GM19467 (cell line): ENCODE measurements around the gene SIM1.

ENCODE experiments used
- ATAC-seq: cut with Tn5 transposase; IDR thresholded peaks from one replicate; pipeline ENCODE4 v1.9.1; 2021; ENCODE audit warnings: mild to moderate bottlenecking, moderate library complexity; ENCODE audit not compliant: unreplicated experiment

SIM1 gene

GRCh38 chr6:100458841-100459591, 5.7 kb downstream of the SIM1 start:
- ATAC-seq = no peak

GRCh38 chr6:100457311-100457990, 7.3 kb downstream of the SIM1 start:
- no peak for ATAC-seq

GRCh38 chr6:100456908-100457235, 7.8 kb downstream of the SIM1 start:
- no peak for ATAC-seq

- no peak for ATAC-seq
These were observed 8.4 kb downstream of the SIM1 start for GRCh38 chr6:100456141-100456907.

- ATAC-seq = no peak
These were observed 9.2 kb downstream of the SIM1 start for GRCh38 chr6:100455230-100456124.

GRCh38 chr6:100454551-100455229, 10.0 kb downstream of the SIM1 start:
- no peak for ATAC-seq

- ATAC-seq = no peak
These were observed 10.8 kb downstream of the SIM1 start for GRCh38 chr6:100453701-100454521.

- no peak for ATAC-seq
These were observed 11.7 kb downstream of the SIM1 start for GRCh38 chr6:100452998-100453397.

- ATAC-seq = no peak
These were observed 13.1 kb downstream of the SIM1 start for GRCh38 chr6:100451577-100451976.

- no peak for ATAC-seq
These were observed 15.5 kb downstream of the SIM1 start for GRCh38 chr6:100449239-100449691.

- no peak for ATAC-seq
These were observed 16.6 kb downstream of the SIM1 start for GRCh38 chr6:100447900-100448748.

- no peak for ATAC-seq
These were observed 17.4 kb downstream of the SIM1 start for GRCh38 chr6:100447081-100447899.

GRCh38 chr6:100446115-100447080, 18.3 kb downstream of the SIM1 start:
- no peak for ATAC-seq

- no peak for ATAC-seq
These were observed 19.2 kb downstream of the SIM1 start for GRCh38 chr6:100445512-100445911.

GRCh38 chr6:100440935-100441334, 23.8 kb downstream of the SIM1 start:
- ATAC-seq = no peak

- ATAC-seq = no peak
These were observed 29.4 kb downstream of the SIM1 start for GRCh38 chr6:100435299-100435698.
